Ovary (tissue), 3 donors: ENCODE results near the gene TICAM1.

Source experiments
- EP300 ChIP-seq: sonication (generic); formaldehyde crosslinking; IDR thresholded peaks from one replicate; pipeline ENCODE4 v1.6.1; 2017; ENCODE audit warnings: antibody characterized with exemption
- POLR2A ChIP-seq: fragments of 450-650 bp; IDR thresholded peaks from one replicate; pipeline ENCODE4 v1.6.1; 2017; ENCODE audit warnings: antibody characterized with exemption, mild to moderate bottlenecking, moderate library complexity
- TF ChIP-seq, protein P1 (sequence below), 3 donors: fragments of 450-650 bp in 2 of 3; fragments of 200-600 bp in 1 of 3; IDR thresholded peaks; one replicate each; pipeline versions ENCODE4 v1.5.1 to v1.8.0; 2016 to 2022; ENCODE audit warnings: antibody characterized with exemption in 3 of 3, mild to moderate bottlenecking in 1 of 3
- donor health status: DM: no; HTN: no; CAD: no.

DNA sequence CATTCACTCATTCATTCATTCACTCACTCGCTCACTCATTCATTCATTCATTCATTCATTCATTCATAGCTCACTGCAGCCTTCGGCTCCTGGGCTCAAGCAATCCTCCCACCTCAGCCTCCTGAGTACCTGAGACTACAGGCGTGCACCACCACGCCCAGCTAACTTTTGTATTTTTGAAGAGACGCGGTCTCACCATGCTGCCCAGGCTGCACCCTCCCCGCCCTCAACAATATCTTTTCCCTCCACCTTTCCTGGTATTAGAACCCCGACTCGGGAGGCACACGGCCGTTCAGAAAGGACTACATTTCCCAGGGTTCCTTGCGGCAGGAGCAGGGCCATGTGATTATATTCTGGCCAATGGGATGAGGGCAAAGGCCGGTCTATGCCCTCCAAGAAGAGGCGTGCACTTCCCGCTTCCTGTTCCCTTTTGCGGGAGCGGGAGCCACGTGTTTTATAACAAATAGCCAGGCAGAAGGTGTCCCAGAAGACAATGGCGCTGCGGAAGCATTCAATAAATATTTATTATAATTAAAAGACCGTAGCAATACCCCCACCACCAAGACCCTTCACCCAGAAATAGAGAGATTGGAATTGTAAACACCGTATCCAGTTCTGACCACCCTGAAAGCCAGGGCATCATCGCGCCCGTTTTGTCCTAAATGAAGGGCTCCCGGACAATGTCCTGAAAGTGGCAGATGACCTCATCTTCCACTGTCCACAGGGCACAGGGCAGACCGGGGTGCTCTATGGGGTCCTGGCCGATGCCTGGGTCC lies 15.9 kb downstream of the TICAM1 start:
- TF ChIP-seq, protein P1, sequence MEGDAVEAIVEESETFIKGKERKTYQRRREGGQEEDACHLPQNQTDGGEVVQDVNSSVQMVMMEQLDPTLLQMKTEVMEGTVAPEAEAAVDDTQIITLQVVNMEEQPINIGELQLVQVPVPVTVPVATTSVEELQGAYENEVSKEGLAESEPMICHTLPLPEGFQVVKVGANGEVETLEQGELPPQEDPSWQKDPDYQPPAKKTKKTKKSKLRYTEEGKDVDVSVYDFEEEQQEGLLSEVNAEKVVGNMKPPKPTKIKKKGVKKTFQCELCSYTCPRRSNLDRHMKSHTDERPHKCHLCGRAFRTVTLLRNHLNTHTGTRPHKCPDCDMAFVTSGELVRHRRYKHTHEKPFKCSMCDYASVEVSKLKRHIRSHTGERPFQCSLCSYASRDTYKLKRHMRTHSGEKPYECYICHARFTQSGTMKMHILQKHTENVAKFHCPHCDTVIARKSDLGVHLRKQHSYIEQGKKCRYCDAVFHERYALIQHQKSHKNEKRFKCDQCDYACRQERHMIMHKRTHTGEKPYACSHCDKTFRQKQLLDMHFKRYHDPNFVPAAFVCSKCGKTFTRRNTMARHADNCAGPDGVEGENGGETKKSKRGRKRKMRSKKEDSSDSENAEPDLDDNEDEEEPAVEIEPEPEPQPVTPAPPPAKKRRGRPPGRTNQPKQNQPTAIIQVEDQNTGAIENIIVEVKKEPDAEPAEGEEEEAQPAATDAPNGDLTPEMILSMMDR (IDR thresholded peaks at IDR 0.05) = no peak
- TF ChIP-seq POLR2A (no peak), EP300 (no peak)
